Measurements from ENCODE around the gene PCDH18.
"Not testable (repeated sequence)": the region's sequence is repeated elsewhere in the genome, so short reads cannot be mapped to it uniquely, and the experiment has no call there.

The PCDH18 gene

GRCh38 chr4:137531168-137531985, 917 bp downstream of the PCDH18 start:
- DNase-seq (ENCODE audit: low read depth in 2 of 2), result no peak

- DNase-seq (ENCODE audit: low read depth in 2 of 2), result no peak
Measured at GRCh38 chr4:137530176-137530575, 2.1 kb downstream of the PCDH18 start.

DNA sequence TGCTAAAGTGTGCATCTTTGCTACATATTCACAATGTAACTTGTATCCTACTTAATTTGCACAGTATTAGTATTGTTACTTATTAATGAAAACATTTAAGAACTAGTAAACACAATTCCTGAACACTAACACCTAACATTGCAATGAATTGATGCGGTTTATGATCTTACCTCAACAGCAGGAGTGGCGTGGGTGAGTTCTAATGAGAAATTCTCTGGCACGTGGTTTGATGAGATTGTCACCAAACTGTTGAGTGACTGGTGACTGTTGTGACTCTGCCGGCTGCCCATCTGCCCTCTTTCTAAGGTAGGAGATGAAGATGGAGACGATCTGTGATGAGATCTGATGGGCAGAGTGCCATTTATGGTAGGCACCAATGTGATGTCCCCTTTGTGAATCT, 2.9 kb downstream of the PCDH18 start:
- DNase-seq (ENCODE audit: low read depth in 2 of 2), result no peak

DNA sequence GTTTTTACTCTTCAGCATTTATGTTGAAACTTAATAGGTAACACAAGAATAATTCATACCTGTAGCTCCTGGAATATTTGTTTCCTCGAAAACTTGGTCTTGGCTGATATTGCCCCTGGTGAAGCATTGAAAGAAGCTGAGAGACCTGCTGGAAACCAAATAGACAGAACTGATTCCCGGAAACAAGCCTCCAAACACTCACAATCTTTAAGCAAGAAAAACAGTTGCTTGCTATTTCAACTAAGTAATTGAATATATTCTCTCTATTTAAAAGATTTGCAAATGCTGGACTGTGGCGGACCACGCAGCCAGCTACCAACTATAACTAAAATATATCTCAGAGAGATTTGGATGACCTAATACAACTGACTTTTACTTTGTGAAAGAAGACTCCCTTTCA, 3.6 kb downstream of the PCDH18 start:
- DNase-seq (ENCODE audit: low read depth in 2 of 2), result no peak

- no peak for DNase-seq (ENCODE audit: low read depth in 2 of 2)
Measured at GRCh38 chr4:137526681-137527080, 5.6 kb downstream of the PCDH18 start.

DNA sequence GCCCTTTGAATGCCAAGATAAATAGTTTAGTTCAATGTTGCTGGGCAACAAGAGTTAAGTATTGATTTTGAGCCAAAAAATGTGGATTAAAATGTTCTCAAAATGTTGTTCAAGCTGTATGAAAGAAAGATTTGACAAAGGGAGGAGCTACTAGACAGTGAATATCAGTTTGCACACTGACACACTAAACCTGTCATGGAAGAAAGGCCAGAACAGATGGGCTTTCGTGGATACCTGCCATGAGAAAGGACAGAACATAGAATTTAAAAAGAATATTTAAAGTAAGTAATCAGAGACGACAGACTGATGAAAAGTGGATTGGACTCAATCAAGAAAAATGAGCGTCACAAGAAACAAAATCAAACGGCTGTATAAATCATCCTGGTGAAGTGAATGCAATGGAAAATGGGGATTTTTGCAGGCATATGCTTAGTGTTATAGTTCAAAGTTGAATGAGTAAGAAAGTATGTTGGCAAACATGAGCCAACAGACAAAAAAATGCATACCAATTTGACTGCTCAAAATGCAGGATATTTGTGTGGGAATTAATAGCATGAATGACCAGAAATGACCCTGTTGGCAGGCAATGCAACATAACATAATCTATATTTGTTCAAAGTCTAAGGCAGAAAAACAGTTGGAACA, 7.4 kb downstream of the PCDH18 start:
- no peak for DNase-seq (ENCODE audit: low read depth in 2 of 2)

DNA sequence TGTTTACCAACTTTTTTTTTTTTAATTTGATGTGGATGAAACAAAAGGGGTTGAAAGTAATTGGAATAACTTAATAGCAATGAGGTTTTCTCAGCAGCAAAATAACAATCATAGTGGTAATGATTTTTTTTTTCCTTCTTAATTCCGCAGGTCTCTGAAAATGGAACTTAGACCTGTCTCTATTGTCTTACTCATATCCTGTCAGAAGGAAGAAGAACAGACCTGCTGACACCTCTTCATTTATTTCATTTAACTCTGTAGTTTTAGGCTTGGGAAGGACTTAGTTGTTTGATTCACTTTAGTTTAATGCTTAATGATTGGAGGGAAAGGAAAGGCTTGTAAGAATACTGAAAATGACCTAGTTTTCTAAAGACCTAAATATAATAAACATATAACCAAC, 9.0 kb downstream of the PCDH18 start:
- no peak for DNase-seq (ENCODE audit: low read depth in 2 of 2)

- DNase-seq (ENCODE audit: low read depth in 2 of 2), result no peak
Measured at GRCh38 chr4:137521053-137521452, 11.2 kb downstream of the PCDH18 start.

DNA sequence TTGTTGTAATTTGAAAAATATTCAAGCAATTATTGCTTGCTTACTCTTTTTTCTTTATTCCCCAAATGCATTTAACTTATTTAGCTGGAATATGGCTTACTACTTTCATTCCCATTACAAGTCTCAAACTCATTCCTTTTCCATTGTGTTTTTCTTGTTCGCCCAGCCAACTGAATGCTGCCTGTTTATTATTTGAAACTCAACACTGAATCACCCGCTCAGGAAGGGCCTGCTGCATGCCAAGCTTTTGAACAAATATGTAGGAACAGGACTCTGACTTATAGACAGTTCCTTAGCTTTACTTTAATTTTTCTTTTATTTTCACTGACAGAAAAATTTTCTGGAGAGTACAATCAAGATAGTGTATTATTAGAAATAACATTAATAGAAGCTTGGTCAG, 12.9 kb downstream of the PCDH18 start:
- DNase-seq (ENCODE audit: low read depth in 2 of 2), result no peak

DNA sequence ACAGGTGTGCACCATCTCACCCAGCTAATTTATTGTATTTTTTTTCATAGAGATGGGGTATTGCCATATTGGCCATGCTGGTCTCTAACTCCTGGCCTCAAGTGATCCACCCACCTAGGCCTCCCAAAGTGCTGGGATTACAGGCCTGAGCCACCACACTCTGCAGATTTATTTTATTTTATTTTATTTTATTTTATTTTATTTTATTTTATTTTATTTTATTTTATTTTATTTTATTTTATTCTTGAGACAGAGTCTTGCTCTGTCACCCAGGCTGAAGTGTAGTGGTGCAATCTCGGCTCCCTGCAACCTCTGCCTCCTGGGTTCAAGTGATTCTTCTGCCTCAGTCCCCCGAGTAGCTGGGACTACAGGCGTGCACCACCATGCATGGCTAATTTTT, 15.0 kb downstream of the PCDH18 start:
- not testable (repeated sequence) for DNase-seq (ENCODE audit: low read depth in 2 of 2)

- DNase-seq (ENCODE audit: low read depth in 2 of 2), result no peak
Measured at GRCh38 chr4:137514406-137515111, 17.7 kb downstream of the PCDH18 start.

GRCh38 chr4:137510557-137511265, 21.6 kb downstream of the PCDH18 start:
- no peak for DNase-seq (ENCODE audit: low read depth in 2 of 2)

GRCh38 chr4:137509855-137510282, 22.4 kb downstream of the PCDH18 start:
- DNase-seq (ENCODE audit: low read depth in 2 of 2), result no peak

DNA sequence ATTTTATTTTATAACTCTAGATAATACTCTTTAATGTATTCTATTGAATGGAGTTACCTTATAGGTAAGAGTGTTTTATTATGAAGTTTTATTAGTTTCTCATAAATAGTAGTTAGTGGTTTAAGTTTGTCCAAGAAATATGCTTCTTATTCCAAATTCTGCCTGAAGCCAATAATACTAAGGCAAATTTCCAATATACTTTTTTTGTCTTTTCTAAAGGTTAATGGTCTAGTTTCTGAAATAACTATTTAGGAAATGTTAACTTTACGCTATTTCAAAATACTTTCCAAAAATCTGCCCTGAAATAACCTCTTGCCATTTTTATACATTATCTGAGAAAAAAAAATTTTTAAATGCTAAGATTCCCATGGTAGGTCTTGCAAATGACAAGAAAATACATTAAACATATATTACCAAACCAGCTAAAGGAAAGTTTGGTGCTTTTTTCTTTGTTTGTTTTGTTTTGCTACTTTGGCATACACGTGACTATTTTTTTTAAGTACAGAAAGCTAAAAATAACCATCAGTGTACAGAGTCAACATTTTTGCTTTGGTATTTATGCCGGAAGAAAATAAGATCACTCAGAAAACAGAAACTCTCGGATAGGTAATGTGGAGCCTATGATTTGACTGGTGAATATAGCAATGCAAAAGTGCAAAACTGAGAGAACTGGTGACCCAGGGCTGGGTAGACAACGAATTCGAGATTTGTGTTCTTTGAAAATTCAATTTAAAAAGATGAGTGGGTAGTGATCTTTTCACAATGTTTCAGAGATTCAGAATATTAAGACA, 29.8 kb downstream of the PCDH18 start:
- no peak for DNase-seq (ENCODE audit: low read depth in 2 of 2)

DNA sequence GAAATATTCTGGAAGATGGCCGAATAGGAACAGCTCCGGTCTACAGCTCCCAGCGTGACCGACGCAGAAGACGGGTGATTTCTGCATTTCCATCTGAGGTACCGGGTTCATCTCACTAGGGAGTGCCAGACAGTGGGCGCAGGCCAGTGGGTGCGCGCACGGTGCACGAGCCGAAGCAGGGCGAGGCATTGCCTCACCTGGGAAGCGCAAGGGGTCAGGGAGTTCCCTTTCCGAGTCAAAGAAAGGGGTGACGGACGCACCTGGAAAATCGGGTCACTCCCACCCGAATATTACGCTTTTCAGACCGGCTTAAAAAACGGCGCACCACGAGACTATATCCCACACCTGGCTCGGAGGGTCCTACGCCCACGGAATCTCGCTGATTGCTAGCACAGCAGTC, 36.0 kb downstream of the PCDH18 start:
- not testable (repeated sequence) for DNase-seq (ENCODE audit: low read depth in 2 of 2)

- no peak for DNase-seq (ENCODE audit: low read depth in 2 of 2)
Measured at GRCh38 chr4:137495578-137495977, 36.7 kb downstream of the PCDH18 start.

GRCh38 chr4:137483313-137483959, 48.9 kb downstream of the PCDH18 start:
- DNase-seq (ENCODE audit: low read depth in 2 of 2), result not testable (repeated sequence)

GRCh38 chr4:137479657-137480056, 52.6 kb downstream of the PCDH18 start:
- not testable (repeated sequence) for DNase-seq (ENCODE audit: low read depth in 2 of 2)

DNA sequence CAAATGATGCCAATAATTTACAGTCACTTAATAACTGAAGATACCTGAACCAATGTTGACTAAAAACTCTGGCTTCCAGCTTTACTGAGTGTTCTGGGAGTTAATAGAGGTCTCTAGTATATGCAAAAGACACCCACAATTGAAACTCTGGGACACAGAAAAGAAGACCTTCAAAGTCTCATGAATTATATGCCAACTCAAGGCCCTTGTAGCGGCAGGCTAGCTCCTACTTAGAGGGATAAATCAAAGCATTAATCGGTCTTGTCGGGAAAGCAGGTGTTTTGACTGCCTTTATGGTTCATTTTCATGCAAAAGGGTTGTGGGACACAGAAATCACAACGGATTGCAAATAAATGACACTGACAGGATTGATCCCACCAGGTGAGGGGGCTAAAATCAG, 55.9 kb downstream of the PCDH18 start:
- no peak for DNase-seq (ENCODE audit: low read depth in 2 of 2)

- no peak for DNase-seq (ENCODE audit: low read depth in 2 of 2)
Measured at GRCh38 chr4:137474711-137475301, 57.5 kb downstream of the PCDH18 start.
